K562 (cell line): ENCODE measurements around the gene DGKB. TPM values are rescaled to one million over a fixed set of nuclear protein-coding genes. Genes with fewer than 3 reads are reported as not detected.

ENCODE experiments used
- ATAC-seq: fragments of 200-7000 bp; cut with Tn5 transposase; 3 replicates; pipeline ENCODE4 v1.9.1; 2020; ENCODE audit warnings: moderate library complexity
- BruUV-seq: library from RNA; stranded (reverse); fragments of 400-500 nt; replicated peaks from 2 replicates; lab custom pipeline; 2021; lab: Mats Ljungman, UMichigan
- CTCF ChIA-PET: fragments of 300-600 bp; formaldehyde crosslinking; extraction: SDS; loops from one replicate; lab custom pipeline; 2021; ENCODE audit warnings: low intra/inter-chr PET ratio; lab: Yijun Ruan, JAX
- POLR2A ChIA-PET: fragments of 300-600, 350-650 bp; sonication (Branson Sonifier 250); formaldehyde crosslinking; extraction: SDS; loops from one replicate; lab custom pipeline; 2021; ENCODE audit warnings: antibody characterized with exemption, inconsistent platforms; lab: Yijun Ruan, JAX
- DNase-seq, 4 experiments: peaks; one replicate each; pipeline versions ENCODE4 v3.0.0 to v3.0.0-alpha.2; 2011 to 2018; ENCODE audit warnings: low spot score in 3 of 4, mixed read lengths in 3 of 4; ENCODE audit errors: extremely low read depth in 1 of 4
- FAIRE-seq: peaks from 2 replicates; lab custom pipeline; 2011; peaks lifted over from hg19 to GRCh38; lab: Jason Lieb, UNC
- H2AFZ ChIP-seq: 2 replicates; pipeline ENCODE4 v1.6.0; 2011; ENCODE audit warnings: low read depth, low read length, control low read depth, inconsistent platforms
- H3K27ac ChIP-seq: fragments of 200-600 bp; 3 replicates; pipeline ENCODE4 v1.8.0; 2011; ENCODE audit warnings: low read depth, mild to moderate bottlenecking, control low read depth, inconsistent platforms, low read length, moderate library complexity, mixed read lengths; ENCODE audit errors: extremely low read depth
- H3K27me3 ChIP-seq, 2 experiments: fragments of 300-600 bp in 1 of 2; 2 replicates in 1 of 2; 3 replicates in 1 of 2; pipeline versions ENCODE4 v1.6.0 to v1.8.0; 2011; ENCODE audit warnings: inconsistent platforms in 2 of 2, low read length in 2 of 2, mild to moderate bottlenecking in 1 of 2, mixed read lengths in 1 of 2, moderate library complexity in 1 of 2; ENCODE audit not compliant: control insufficient read depth in 2 of 2, insufficient read depth in 2 of 2
- H3K36me3 ChIP-seq: fragments of 300-600 bp; 3 replicates; pipeline ENCODE4 v1.8.0; 2011; ENCODE audit warnings: mild to moderate bottlenecking, low read length, inconsistent platforms; ENCODE audit not compliant: control insufficient read depth, insufficient read depth
- H3K4me1 ChIP-seq, 2 experiments: fragments of 200-600 bp in 1 of 2; replicated peaks in 1 of 2; 2 replicates in 1 of 2; 3 replicates in 1 of 2; pipeline versions ENCODE4 v1.5.1 to v1.8.0; 2011; ENCODE audit warnings: inconsistent platforms in 2 of 2, low read length in 2 of 2, mild to moderate bottlenecking in 1 of 2, mixed read lengths in 1 of 2, moderate library complexity in 1 of 2; ENCODE audit not compliant: control insufficient read depth in 2 of 2, insufficient read depth in 2 of 2
- H3K4me2 ChIP-seq: 2 replicates; pipeline ENCODE4 v1.6.1; 2011; ENCODE audit warnings: low read length, control low read depth, inconsistent platforms, mixed read lengths; ENCODE audit not compliant: insufficient read depth
- H3K4me3 ChIP-seq: fragments of 200-600 bp; sonication (generic), shearing (Covaris generic); 2 replicates; pipeline ENCODE4 v1.5.1; 2016; ENCODE audit warnings: control low read depth, inconsistent platforms
- H3K79me2 ChIP-seq: fragments of 200-600 bp; 3 replicates; pipeline ENCODE4 v1.8.0; 2011; ENCODE audit warnings: low read length, inconsistent platforms; ENCODE audit not compliant: control insufficient read depth, insufficient read depth
- H3K9ac ChIP-seq, 2 experiments: 2 replicates each; pipeline versions ENCODE4 v1.6.0 to v1.6.1; 2011; ENCODE audit warnings: low read depth in 2 of 2, low read length in 2 of 2, control low read depth in 1 of 2, inconsistent platforms in 1 of 2, mild to moderate bottlenecking in 1 of 2, mixed read lengths in 1 of 2; ENCODE audit not compliant: insufficient read depth in 1 of 2
- H3K9me1 ChIP-seq: one replicate; pipeline ENCODE4 v1.6.0; 2011; ENCODE audit warnings: inconsistent platforms, mild to moderate bottlenecking, low read length, moderate library complexity; ENCODE audit not compliant: control insufficient read depth, insufficient read depth
- H3K9me3 ChIP-seq: replicated peaks from 2 replicates; pipeline ENCODE4 v1.5.1; 2011; ENCODE audit warnings: low read depth, low read length, inconsistent platforms; ENCODE audit not compliant: control insufficient read depth, insufficient read depth
- H4K20me1 ChIP-seq: replicated peaks from 2 replicates; pipeline ENCODE4 v1.6.1; 2011; ENCODE audit warnings: low read length, inconsistent platforms, mixed read lengths; ENCODE audit not compliant: control insufficient read depth, insufficient read depth
- AFF1 ChIP-seq, 2 experiments: fragments of 450-650 bp; IDR thresholded peaks; 2 replicates each; pipeline ENCODE4 v1.6.1; 2018; ENCODE audit warnings: mild to moderate bottlenecking in 2 of 2, low read depth in 1 of 2; ENCODE audit not compliant: partially characterized antibody in 2 of 2
- HCFC1 ChIP-seq: IDR thresholded peaks from 2 replicates; pipeline ENCODE4 v1.6.1; 2012; ENCODE audit warnings: low read depth, low read length, improper control_type of control experiment
- LEF1 ChIP-seq: fragments of 450-650 bp; IDR thresholded peaks from 2 replicates; pipeline ENCODE4 v1.6.1; 2016; ENCODE audit warnings: mild to moderate bottlenecking
- PHB2 ChIP-seq: fragments of 450-650 bp; IDR thresholded peaks from 2 replicates; pipeline ENCODE4 v1.6.1; 2017; ENCODE audit warnings: low read depth
- SMAD2 ChIP-seq: fragments of 150-350 bp; IDR thresholded peaks from 2 replicates; pipeline ENCODE4 v1.6.1; 2014; ENCODE audit warnings: low read depth, mild to moderate bottlenecking, low read length
- ZNF518B ChIP-seq: fragments of 250-450 bp; sonication (Bioruptor Pico); IDR thresholded peaks from 2 replicates; pipeline ENCODE4 v1.5.0; 2021; ENCODE audit warnings: mild to moderate bottlenecking, moderate library complexity
- WGBS: fragments of 100-300 bp; shearing (Covaris generic); methylation state at CpG from one replicate; pipeline ENCODE4 v1.1.6; 2016; ENCODE audit warnings: low coverage, mixed read lengths; ENCODE audit not compliant: insufficient coverage; ENCODE audit errors: missing lambda C conversion rate; 5-methylcytosine and 5-hydroxymethylcytosine counted together
- in situ Hi-C: fragments of 300-500 bp; cut with MboI; formaldehyde crosslinking; loops from 4 replicates; pipeline ENCODE4 v1.15.0; 2018; ENCODE audit warnings: inconsistent platforms, mixed read lengths
- intact Hi-C: fragments of 100-400 bp; cut with micrococcal nuclease; formaldehyde crosslinking; loops from 2 replicates; pipeline ENCODE4 v1.14.2; 2022
- polyA plus RNA-seq, 8 experiments: library from polyadenylated mRNA; depleted of rRNA in 4 of 8; stranded (reverse) in 5 of 8; unstranded in 3 of 8; fragments of >200 nt; fragmentation: Nextera tagmentation in 2 of 8; fragmentation: Illumina TruSeq in 1 of 8; extraction: Ambion mirVana in 2 of 8; extraction: Trizol in 1 of 8; gene quantifications; 2 replicates each; pipeline versions ENCODE4 v1.2.1 to v1.2.3, GENCODE V29; 2011 to 2014; ENCODE audit warnings: inconsistent platforms in 1 of 8, missing spikeins in 1 of 8
- total RNA-seq, 7 experiments: library from RNA; depleted of rRNA in 6 of 7; stranded (reverse); fragments of >200 nt in 6 of 7; fragmentation: Illumina TruSeq in 2 of 7; extraction: Trizol in 2 of 7; gene quantifications; 2 replicates each; pipeline versions ENCODE4 v1.2.1 to v1.2.3, GENCODE V29; 2011 to 2021; ENCODE audit warnings: low replicate concordance in 1 of 7

DGKB gene
- total and polyA plus RNA-seq, 9 of the 15 experiments (the other 6 are each of a cell fraction or from before 2014, with no cell fraction given): 0.01 TPM; not detected in 8

- no peak overlapping the region for H2AFZ ChIP-seq
- H3K9me3 ChIP-seq: no peaks in the 10 kb centered on the region
- TF ChIP-seq ZNF518B (CRISPR knock-in tag) (no peak), PHB2 (no peak), LEF1 (no peak), HCFC1 (no peak), AFF1 (IDR thresholded peaks at IDR 0.05; ENCODE audit: low read depth in 1 of 2, partially characterized antibody in 2 of 2) (no peak), SMAD2 (no peak)
- no peak overlapping the region for H3K27ac ChIP-seq
- intact Hi-C loops: no loop called here
- H3K4me3 ChIP-seq: no peak overlapping the region
- no peaks in the 10 kb centered on the region for H3K79me2 ChIP-seq
- no peaks in the 10 kb centered on the region for H3K9me1 ChIP-seq
- H3K27me3 ChIP-seq: no peaks in the 10 kb centered on the region
- CTCF ChIA-PET: no interaction called here
- POLR2A ChIA-PET: no interaction called here
- in situ Hi-C loops: no loop called here
- H4K20me1 ChIP-seq: no peaks in the 10 kb centered on the region
- FAIRE-seq (no peak), ATAC-seq (no peak), DNase-seq (no peak)
- 0% methylated on average over 2 of the region's 2 CpGs for whole genome bisulfite sequencing
- H3K4me2 ChIP-seq: no peak overlapping the region
- no peaks in the 10 kb centered on the region for H3K4me1 ChIP-seq
- no peaks in the 10 kb centered on the region for H3K36me3 ChIP-seq
- no TSS peak for BruUV-seq
- no peak overlapping the region for H3K9ac ChIP-seq
These were observed 469.6 kb downstream of the DGKB start for GRCh38 chr7:14432924-14433323.
